ENCODE data around the gene AKAP1. TPM values are rescaled to one million over a fixed set of nuclear protein-coding genes. Genes with fewer than 3 reads are reported as not detected.

The AKAP1 gene
- total and polyA plus RNA-seq, 2 of the 8 experiments (the other 6 are each of a cell fraction or from before 2014, with no cell fraction given) = 120 to 156 TPM

GRCh38 chr17:57146273-57146672 lies 61.2 kb downstream of the AKAP1 start (continued):
- no peak for TF ChIP-seq KDM5A (IDR thresholded peaks at IDR 0.05; ENCODE audit: low read length)

All from H1 (cell line).